ENCODE measurements around the gene PIK3R1.

DNA sequence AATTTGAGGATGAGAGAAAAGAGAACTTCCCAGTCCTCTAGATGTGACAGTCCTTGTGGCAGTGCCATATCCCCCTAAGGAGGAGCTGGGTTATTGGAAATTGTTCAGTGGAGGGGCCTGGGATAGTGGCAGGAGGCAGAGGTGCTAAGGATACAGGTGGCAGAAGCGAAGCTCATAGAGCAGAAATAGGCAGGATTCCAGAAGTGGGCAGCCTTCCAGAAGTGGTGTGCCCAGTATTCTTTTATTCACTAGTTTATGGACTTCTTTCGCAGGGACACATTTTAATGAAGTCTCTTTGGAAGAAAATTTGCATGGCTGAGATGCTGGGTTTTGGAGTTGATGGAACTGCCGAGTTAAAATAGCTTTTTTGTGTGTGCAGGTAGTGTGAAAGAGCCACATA lies 6.8 kb downstream of the PIK3R1 start:
- no peak for TF ChIP-seq CTCF (IDR thresholded peaks at IDR 0.05; ENCODE audit: borderline replicate concordance, extremely low read depth, low read length, poor library complexity, severe bottlenecking)
- no peak for TF ChIP-seq EZH2 (IDR thresholded peaks at IDR 0.05; ENCODE audit: borderline replicate concordance, low read depth, low read length, severe bottlenecking)
